K562 (cell line): ENCODE measurements around the gene ELAVL3. TPM values are rescaled to one million over a fixed set of nuclear protein-coding genes. Genes with fewer than 3 reads are reported as not detected.

Experiments used
- ARID2 ChIP-seq: fragments of 450-650 bp; IDR thresholded peaks from 2 replicates; pipeline ENCODE4 v1.6.1; 2017; ENCODE audit warnings: antibody characterized with exemption, mild to moderate bottlenecking
- CREB3 ChIP-seq: fragments of 450-650 bp; conservative IDR thresholded peaks from 2 replicates; pipeline ENCODE4 v1.6.1; 2016; ENCODE audit warnings: missing genetic modification characterization, low read depth, mild to moderate bottlenecking, missing compliant biosample characterization, moderate library complexity
- ETV5 ChIP-seq: sonication (generic); formaldehyde crosslinking; IDR thresholded peaks from 2 replicates; pipeline ENCODE4 v1.4.0; 2020; ENCODE audit warnings: low read depth, mild to moderate bottlenecking, missing genetic modification reagents
- FOXA1 ChIP-seq: fragments of 450-650 bp; IDR thresholded peaks from 2 replicates; pipeline ENCODE4 v1.6.1; 2016; ENCODE audit warnings: mild to moderate bottlenecking, borderline replicate concordance
- MNT ChIP-seq, 2 experiments: fragments of 450-650 bp; conservative IDR thresholded peaks; 2 replicates each; pipeline ENCODE4 v1.6.1; 2017; ENCODE audit warnings: mild to moderate bottlenecking in 2 of 2, moderate library complexity in 2 of 2
- MYBL2 ChIP-seq, 2 experiments: fragments of 450-650 bp in 1 of 2; sonication (generic) in 1 of 2; formaldehyde crosslinking in 1 of 2; IDR thresholded peaks; 2 replicates each; pipeline versions ENCODE4 v1.6.1 to v1.8.1; 2017 to 2022; ENCODE audit warnings: borderline replicate concordance in 1 of 2, inconsistent platforms in 1 of 2, low read depth in 1 of 2, mild to moderate bottlenecking in 1 of 2, missing genetic modification reagents in 1 of 2, moderate library complexity in 1 of 2
- NFE2 ChIP-seq: IDR thresholded peaks from 2 replicates; pipeline ENCODE4 v1.6.1; 2014; ENCODE audit warnings: antibody characterized with exemption, low read depth
- PRDM10 ChIP-seq: fragments of 450-650 bp; IDR thresholded peaks from 2 replicates; pipeline ENCODE4 v1.6.1; 2018; ENCODE audit not compliant: partially characterized antibody
- ZBTB33 ChIP-seq: sonication (generic); formaldehyde crosslinking; IDR thresholded peaks from 2 replicates; pipeline ENCODE4 v1.8.1; 2023; ENCODE audit warnings: mild to moderate bottlenecking, missing genetic modification reagents
- ZC3H11A ChIP-seq: IDR thresholded peaks from 2 replicates; pipeline ENCODE4 v1.6.1; 2012; ENCODE audit warnings: low read depth, low read length, improper control_type of control experiment
- ZNF175 ChIP-seq: fragments of 200-800 bp; sonication (Bioruptor generic); IDR thresholded peaks from 2 replicates; pipeline ENCODE4 v1.6.1; 2016; ENCODE audit warnings: low read depth, mild to moderate bottlenecking, missing genetic modification characterization, missing compliant biosample characterization
- ZNF3 ChIP-seq: fragments of 250-450 bp; sonication (Bioruptor Pico); IDR thresholded peaks from 2 replicates; pipeline ENCODE4 v1.5.0; 2021; ENCODE audit warnings: mild to moderate bottlenecking, moderate library complexity
- ZNF316 ChIP-seq: fragments of 450-650 bp; IDR thresholded peaks from 2 replicates; pipeline ENCODE4 v1.6.1; 2016
- ZNF668 ChIP-seq: fragments of 250-450 bp; sonication (Bioruptor Pico); IDR thresholded peaks from 2 replicates; pipeline ENCODE4 v1.8.0; 2022; ENCODE audit warnings: mild to moderate bottlenecking, inconsistent platforms
- polyA plus RNA-seq, 8 experiments: library from polyadenylated mRNA; depleted of rRNA in 4 of 8; stranded (reverse) in 5 of 8; unstranded in 3 of 8; fragments of >200 nt; fragmentation: Nextera tagmentation in 2 of 8; fragmentation: Illumina TruSeq in 1 of 8; extraction: Ambion mirVana in 2 of 8; extraction: Trizol in 1 of 8; gene quantifications; 2 replicates each; pipeline versions ENCODE4 v1.2.1 to v1.2.3, GENCODE V29; 2011 to 2014; ENCODE audit warnings: inconsistent platforms in 1 of 8, missing spikeins in 1 of 8
- total RNA-seq, 7 experiments: library from RNA; depleted of rRNA in 6 of 7; stranded (reverse); fragments of >200 nt in 6 of 7; fragmentation: Illumina TruSeq in 2 of 7; extraction: Trizol in 2 of 7; gene quantifications; 2 replicates each; pipeline versions ENCODE4 v1.2.1 to v1.2.3, GENCODE V29; 2011 to 2021; ENCODE audit warnings: low replicate concordance in 1 of 7
- TF ChIP-seq, protein P1 (sequence below): fragments of 250-450 bp; sonication (Bioruptor Pico); IDR thresholded peaks from 2 replicates; pipeline ENCODE4 v1.5.0; 2021
- TF ChIP-seq, protein P2 (sequence below): sonication (generic); formaldehyde crosslinking; IDR thresholded peaks from 2 replicates; pipeline ENCODE4 v1.8.1; 2022; ENCODE audit warnings: missing genetic modification reagents

Gene ELAVL3
- total and polyA plus RNA-seq, 9 of the 15 experiments (the other 6 are each of a cell fraction or from before 2014, with no cell fraction given): not detected

- peak; percentile 66 for TF ChIP-seq PRDM10
- TF ChIP-seq ZBTB33 (CRISPR knock-in tag): no peak
- peak; percentile 72 to 83 for TF ChIP-seq MNT (conservative IDR thresholded peaks at IDR 0.05)
- TF ChIP-seq, protein P1, sequence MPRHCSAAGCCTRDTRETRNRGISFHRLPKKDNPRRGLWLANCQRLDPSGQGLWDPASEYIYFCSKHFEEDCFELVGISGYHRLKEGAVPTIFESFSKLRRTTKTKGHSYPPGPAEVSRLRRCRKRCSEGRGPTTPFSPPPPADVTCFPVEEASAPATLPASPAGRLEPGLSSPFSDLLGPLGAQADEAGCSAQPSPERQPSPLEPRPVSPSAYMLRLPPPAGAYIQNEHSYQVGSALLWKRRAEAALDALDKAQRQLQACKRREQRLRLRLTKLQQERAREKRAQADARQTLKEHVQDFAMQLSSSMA (CRISPR knock-in tag): peak; percentile 100
- peak; percentile 83 for TF ChIP-seq MYBL2 (IDR thresholded peaks at IDR 0.05; ENCODE audit: low read depth)
- TF ChIP-seq MYBL2 (CRISPR knock-in tag; IDR thresholded peaks at IDR 0.05; ENCODE audit: borderline replicate concordance): no peak
- TF ChIP-seq, protein P2, sequence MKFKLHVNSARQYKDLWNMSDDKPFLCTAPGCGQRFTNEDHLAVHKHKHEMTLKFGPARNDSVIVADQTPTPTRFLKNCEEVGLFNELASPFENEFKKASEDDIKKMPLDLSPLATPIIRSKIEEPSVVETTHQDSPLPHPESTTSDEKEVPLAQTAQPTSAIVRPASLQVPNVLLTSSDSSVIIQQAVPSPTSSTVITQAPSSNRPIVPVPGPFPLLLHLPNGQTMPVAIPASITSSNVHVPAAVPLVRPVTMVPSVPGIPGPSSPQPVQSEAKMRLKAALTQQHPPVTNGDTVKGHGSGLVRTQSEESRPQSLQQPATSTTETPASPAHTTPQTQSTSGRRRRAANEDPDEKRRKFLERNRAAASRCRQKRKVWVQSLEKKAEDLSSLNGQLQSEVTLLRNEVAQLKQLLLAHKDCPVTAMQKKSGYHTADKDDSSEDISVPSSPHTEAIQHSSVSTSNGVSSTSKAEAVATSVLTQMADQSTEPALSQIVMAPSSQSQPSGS (CRISPR knock-in tag): no peak
- 0 out of 2 replicates have a peak, but pooled peaks have one; percentile 72 for TF ChIP-seq CREB3 (tag)
- no peak for TF ChIP-seq ZNF3 (CRISPR knock-in tag)
- no peak for TF ChIP-seq FOXA1
- no peak for TF ChIP-seq ZNF668 (CRISPR knock-in tag)
- TF ChIP-seq ARID2: no peak
- TF ChIP-seq NFE2: peak; percentile 36; the same call in 1 of the 2 replicates
- peak; percentile 86 for TF ChIP-seq ETV5 (CRISPR knock-in tag)
- peak; percentile 80; the same call in 1 of the 2 replicates for TF ChIP-seq ZNF175 (CRISPR knock-in tag)
- no peak for TF ChIP-seq ZNF316
- TF ChIP-seq ZC3H11A: peak; percentile 99
These were observed 45.6 kb downstream of the ELAVL3 start, which contains the start of the genes ODAD3 and PRKCSH (continued) for GRCh38 chr19:11435057-11435832.
